Hematopoietic multipotent progenitor cell treated with erythropoietin and hydrocortisone succinate and interleukin-3 and kit ligand, for 6 days (in vitro differentiated cells): ENCODE results near the gene TMEM161A.
A peak's percentile ranks its signal among the peaks of the same experiment; 100 is the strongest.
"Not testable (repeated sequence)": the region's sequence is repeated elsewhere in the genome, so short reads cannot be mapped to it uniquely, and the experiment has no call there.

ENCODE experiments used
- DNase-seq: peaks from one replicate; pipeline ENCODE4 v3.0.0-alpha.2; 2015

Gene TMEM161A

GRCh38 chr19:19138109-19138981 lies at the start of gene TMEM161A:
TMEM161A (minus strand) TSS chr19:19138478; CDS start chr19:19138428, 50 bp downstream.
- peak; percentile 99 for DNase-seq

- DNase-seq, result no peak
Observed at GRCh38 chr19:19186742-19187141, 48.5 kb upstream of the TMEM161A start.

DNA sequence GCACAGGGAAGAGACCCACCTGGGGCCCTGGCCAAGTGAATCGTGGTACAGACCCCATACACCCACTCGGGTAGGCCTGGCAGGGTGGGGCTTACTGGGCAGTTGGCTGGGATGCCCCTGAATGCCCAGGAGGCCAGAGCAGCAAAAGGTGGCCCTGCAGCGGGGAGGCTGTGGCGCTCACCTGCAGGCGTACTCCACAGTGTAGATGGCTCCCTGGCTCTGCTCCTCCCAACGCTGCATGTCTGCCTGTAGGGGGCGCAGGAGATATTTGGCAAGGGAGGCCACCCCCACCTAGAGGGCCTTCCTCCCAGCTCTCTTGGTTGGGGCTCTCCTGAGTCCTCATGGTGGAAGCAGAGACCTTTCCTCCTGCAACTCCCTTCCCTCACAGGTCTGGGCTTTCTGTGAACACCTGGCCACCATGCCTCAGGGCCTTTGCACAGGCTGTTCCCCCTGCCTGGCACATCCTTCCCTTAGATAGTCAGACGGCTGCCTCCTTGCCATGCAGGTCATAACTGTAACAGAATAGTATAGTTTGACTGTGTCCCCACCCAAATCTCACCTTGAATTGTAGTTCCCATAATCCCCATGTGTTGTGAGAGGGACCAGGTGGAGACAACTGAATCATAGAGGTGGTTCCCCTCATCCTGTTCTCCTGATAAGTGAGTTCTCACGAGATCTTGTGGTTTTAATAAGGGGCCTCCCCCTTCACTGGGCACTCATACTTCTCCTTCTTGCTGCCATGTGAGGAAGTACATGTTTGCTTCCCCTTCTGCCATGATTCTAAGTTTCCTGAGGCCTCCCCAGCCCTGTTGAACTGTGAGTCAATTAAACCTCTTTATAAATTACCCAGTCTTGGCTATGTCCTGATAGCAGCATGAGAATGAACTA lies 47.8 kb upstream of the TMEM161A start:
- peak; percentile 81 for DNase-seq

DNA sequence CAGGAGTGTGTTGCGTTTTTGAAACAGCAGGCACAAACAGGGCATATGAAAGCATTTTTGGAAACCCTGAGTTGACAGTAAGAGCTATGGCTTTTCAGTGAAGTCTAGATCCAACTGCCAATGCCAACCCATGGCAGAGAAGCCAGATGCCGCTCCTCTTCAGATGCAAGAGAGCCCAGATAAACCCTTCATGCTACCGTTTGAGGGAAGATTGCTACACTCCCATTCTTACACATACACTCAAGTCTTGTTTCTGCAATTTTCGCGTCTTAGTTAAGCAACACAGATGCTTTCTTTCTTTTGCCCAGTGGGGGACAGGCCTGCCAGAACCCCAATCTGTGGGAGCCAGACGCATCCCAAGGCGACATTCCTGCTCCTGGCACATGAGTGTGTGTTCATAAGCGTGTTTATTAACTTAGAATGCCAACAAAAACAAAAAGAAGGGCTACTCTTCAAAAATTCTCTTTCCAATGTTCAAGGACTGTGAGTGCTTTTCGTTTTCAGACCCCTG lies 43.3 kb upstream of the TMEM161A start:
- peak; percentile 52 for DNase-seq

GRCh38 chr19:19179548-19180441 lies 41.5 kb upstream of the TMEM161A start:
- peak; percentile 75 for DNase-seq

- DNase-seq, result no peak
Observed at GRCh38 chr19:19176950-19177349, 38.7 kb upstream of the TMEM161A start.

GRCh38 chr19:19173243-19173642 lies 35.0 kb upstream of the TMEM161A start:
- not testable (repeated sequence) for DNase-seq

DNA sequence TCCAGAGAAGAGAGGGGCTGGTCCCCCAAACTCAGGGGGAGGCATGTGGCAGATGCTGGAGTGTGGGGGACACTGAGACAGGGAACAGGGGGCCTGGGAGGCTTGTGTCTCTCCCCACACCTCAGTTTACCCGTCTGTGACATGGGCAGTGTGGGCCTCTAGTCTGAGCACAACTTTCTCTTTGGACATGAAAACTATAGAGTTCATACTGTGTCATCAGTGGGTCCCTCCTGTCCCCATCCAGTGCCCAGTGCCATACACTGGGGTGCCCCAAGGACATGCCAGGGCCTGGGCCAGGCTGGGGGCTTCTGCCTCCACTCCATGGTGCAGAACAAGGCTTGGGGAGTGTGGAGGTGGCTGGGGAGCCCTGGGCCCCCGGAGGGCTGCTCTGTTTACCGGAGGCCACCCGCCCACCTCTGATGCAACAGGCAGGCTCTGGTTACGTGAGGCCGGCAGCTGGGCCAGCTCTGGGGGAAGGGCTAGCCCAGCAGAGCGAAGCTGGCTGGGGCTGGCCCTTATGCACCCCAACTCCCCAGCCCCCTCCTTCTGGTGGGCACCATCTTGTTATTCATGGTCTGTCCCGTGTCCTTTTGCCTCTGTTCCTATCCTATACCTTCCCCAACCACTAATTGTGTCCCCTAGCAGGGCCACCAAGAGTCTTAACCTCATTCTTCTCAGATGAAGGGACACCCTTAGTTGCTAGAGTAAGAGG lies 33.7 kb upstream of the TMEM161A start:
- DNase-seq, result peak; percentile 41

GRCh38 chr19:19170873-19171672 lies 32.8 kb upstream of the TMEM161A start:
- no peak for DNase-seq

- DNase-seq, result peak; percentile 93
Observed at GRCh38 chr19:19170053-19170872, 32.0 kb upstream of the TMEM161A start, which contains the start of gene MEF2B. MEF2B (minus strand) TSS chr19:19170263; CDS start chr19:19150735, 19,528 bp downstream.

DNA sequence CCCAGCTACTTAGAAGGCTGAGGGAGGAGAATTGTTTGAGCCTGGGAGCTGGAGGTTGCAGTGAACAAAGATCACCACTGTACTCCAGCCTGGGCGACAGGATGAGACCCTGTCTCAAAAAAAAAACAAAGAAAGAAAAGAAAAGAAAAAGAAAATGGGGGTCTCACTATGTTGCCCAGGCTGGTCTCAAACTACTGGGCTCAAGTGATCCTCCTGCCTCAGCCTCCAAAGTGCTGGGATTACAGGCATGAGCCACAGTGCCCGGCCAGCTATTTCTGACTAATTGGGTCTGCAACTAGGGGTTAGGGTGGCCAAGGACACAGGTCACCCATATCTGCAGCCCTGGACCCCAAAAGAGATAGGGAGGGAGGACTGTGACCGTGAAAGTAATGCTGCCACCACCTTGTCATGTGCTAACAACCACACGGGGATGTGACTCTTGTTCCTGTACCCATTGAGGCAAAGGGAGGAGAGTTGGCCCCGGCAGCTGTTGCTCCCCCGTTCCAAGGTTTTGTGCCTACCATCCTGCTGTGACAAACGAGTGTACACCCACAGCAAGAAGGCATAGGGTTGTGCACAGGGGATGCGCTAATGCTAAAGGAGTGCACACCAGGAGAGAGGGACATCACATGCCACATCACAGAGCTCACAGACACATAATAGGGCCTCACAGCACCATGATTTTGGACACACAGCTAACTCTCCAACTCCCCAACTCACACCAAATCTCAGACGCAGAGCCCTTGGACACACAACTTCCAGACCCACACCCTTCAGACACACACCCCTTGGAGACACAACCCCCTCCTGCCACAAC lies 31.2 kb upstream of the TMEM161A start:
- DNase-seq, result no peak

DNA sequence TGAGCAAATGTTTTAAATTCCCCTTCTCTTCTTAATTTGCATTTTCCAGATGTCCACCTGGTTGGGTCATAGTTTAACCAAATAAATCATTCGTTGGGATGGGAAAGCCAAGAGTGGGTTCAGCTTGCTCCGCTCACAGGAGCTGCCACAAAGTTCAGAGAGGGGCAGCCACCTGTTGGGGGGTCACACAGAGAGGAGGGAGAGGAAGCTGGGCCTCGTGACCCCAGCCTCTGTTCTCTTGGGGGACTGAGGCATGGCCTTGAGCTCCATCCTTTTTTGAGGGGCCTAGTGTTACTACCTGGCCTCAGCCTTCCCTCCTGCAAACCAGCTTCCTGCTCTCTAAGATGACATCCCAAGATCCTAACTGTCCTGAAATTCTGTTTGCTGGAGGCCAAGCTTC lies 29.3 kb upstream of the TMEM161A start:
- no peak for DNase-seq

- DNase-seq, result no peak
Observed at GRCh38 chr19:19165396-19165795, 27.1 kb upstream of the TMEM161A start.

DNA sequence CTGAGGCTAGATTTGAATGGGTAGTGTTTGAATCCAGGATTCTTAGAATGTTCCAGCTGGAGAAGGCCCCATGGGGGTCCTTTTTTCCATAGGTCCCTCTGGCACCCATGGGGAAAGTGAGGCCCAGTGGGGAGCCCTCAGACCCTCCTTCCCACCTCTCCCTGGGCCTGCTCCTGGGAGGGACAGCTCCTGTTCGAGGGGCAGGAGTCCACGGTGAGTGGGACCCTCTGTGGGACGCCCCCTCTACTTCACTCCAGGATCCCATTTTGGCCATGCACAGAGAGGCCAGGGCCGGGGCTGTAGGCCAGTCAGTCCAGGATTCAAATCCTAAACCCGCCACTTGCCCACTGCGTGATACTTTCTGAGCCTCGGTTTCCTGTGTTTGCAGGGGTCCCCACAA lies 24.2 kb upstream of the TMEM161A start:
- no peak for DNase-seq

GRCh38 chr19:19160461-19161035 lies 22.3 kb upstream of the TMEM161A start:
- peak; percentile 24 for DNase-seq

GRCh38 chr19:19159534-19159933 lies 21.3 kb upstream of the TMEM161A start:
- no peak for DNase-seq

DNA sequence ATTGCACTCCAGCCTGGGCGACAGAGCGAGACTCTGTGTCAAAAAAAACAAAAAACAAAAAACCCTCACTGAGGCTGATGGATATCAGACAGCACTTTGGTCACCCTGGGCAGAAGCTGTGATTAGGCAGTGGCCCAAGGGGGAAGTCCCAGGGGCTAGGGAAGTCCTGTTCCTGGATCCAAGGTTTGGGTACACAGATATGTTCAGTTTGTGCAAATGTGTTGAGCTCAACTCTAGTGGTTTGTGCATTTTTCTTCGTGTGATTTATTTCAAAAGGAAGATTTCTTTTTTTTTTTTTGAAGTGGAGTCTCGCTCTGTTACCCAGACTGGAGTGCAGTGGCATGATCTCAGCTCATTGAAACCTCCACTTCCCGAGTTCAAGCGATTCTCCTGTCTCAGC lies 19.5 kb upstream of the TMEM161A start:
- DNase-seq, result no peak

GRCh38 chr19:19155495-19156219 lies 17.4 kb upstream of the TMEM161A start:
- no peak for DNase-seq
